ENCODE results near the gene KHDC4. TPM values are rescaled to one million over a fixed set of nuclear protein-coding genes. Genes with fewer than 3 reads are reported as not detected.

KHDC4 gene
- total and polyA plus RNA-seq, 9 of the 15 experiments (the other 6 are each of a cell fraction or from before 2014, with no cell fraction given), result 12.1 to 185 (median 65.6) TPM

- FAIRE-seq, result no peak
- TF ChIP-seq RFX7 (CRISPR knock-in tag; IDR thresholded peaks at IDR 0.05) (no peak), ZEB2 (IDR thresholded peaks at IDR 0.05) (0 out of 2 replicates have a peak, but pooled peaks have one; percentile 63), GTF2E2 (tag; IDR thresholded peaks at IDR 0.05) (peak; percentile 86; the same call in 1 of the 2 replicates), NCOA6 (IDR thresholded peaks at IDR 0.05) (no peak), CTBP1 (IDR thresholded peaks at IDR 0.05; ENCODE audit: borderline replicate concordance) (peak; percentile 14; the same call in 1 of the 2 replicates), SREBF1 (IDR thresholded peaks at IDR 0.05; ENCODE audit: borderline replicate concordance, low read depth, low read length) (no peak), E4F1 (CRISPR knock-in tag; IDR thresholded peaks at IDR 0.05; ENCODE audit: borderline replicate concordance) (no peak), TRIM28 (IDR thresholded peaks at IDR 0.05) (0 out of 2 replicates have a peak, but pooled peaks have one; percentile 13), HDGF (IDR thresholded peaks at IDR 0.05) (peak; percentile 62; the same call in 1 of the 2 replicates), EP300 (IDR thresholded peaks at IDR 0.05; ENCODE audit: low read length) (peak; percentile 2; the same call in 1 of the 2 replicates), BRD4 (IDR thresholded peaks at IDR 0.05) (peak; percentile 27; the same call in 1 of the 2 replicates), ZNF232 (CRISPR knock-in tag; IDR thresholded peaks at IDR 0.05) (0 out of 2 replicates have a peak, but pooled peaks have one; percentile 27), NKRF (IDR thresholded peaks at IDR 0.05; ENCODE audit: borderline replicate concordance) (peak; percentile 44; the same call in 1 of the 2 replicates), RHOXF2B (CRISPR knock-in tag; conservative IDR thresholded peaks at IDR 0.05) (no peak), HDAC1 (IDR thresholded peaks at IDR 0.05) (peak in 1 of 2 experiments; percentile 44; a peak in 2 of 4 replicates), HLTF (IDR thresholded peaks at IDR 0.05) (peak; percentile 54; the same call in 1 of the 2 replicates), ZNF644 (tag; IDR thresholded peaks at IDR 0.05; ENCODE audit: low read depth) (no peak), MLLT1 (IDR thresholded peaks at IDR 0.05) (0 out of 4 replicates have a peak, but pooled peaks of 1 of the 2 experiments have one; percentile 26)
These were observed 42.9 kb upstream of the KHDC4 start for GRCh38 chr1:155976913-155977689.

More at GRCh38 chr1:155976913-155977689, 42.9 kb upstream of the KHDC4 start:
- peaks cover 29% of the 10 kb centered on the region; the same call in 2 of the 3 replicates for H3K36me3 ChIP-seq (ENCODE audit: control insufficient read depth, insufficient read depth, low read length)
- WGBS (ENCODE audit: insufficient coverage, low coverage, missing lambda C conversion rate), result 0% methylated on average over 5 of the region's 5 CpGs
- H3K4me2 ChIP-seq (ENCODE audit: insufficient read depth, low read length), result peak overlapping the region; percentile 97
- peaks cover 8% of the 10 kb centered on the region; the same call in 1 of the 2 replicates for H4K20me1 ChIP-seq (replicated peaks; ENCODE audit: control insufficient read depth, insufficient read depth, low read length)
- POLR2A ChIA-PET, result interaction anchor here (0.6 to 8.5 kb wide), 12 partner anchors 10 to 234 kb away, joined by 3 to 50 read pairs (median 6); partner anchors contain the start of genes KHDC4 and SYT11
- no TSS peak for BruUV-seq (replicated peaks)
- H2AFZ ChIP-seq (ENCODE audit: low read depth, low read length), result no peak overlapping the region
- H3K9me3 ChIP-seq (replicated peaks; ENCODE audit: control insufficient read depth, insufficient read depth, low read depth, low read length), result no peaks in the 10 kb centered on the region
- peak overlapping the region; percentile 93 for H3K27ac ChIP-seq (ENCODE audit: extremely low read depth, low read depth, low read length)
- intact Hi-C loops (cut with micrococcal nuclease), result no loop called here
- peaks cover 99% of the 10 kb centered on the region for H3K79me2 ChIP-seq (ENCODE audit: control insufficient read depth, insufficient read depth, low read length)
- H3K27me3 ChIP-seq (ENCODE audit: control insufficient read depth in 2 of 2, insufficient read depth in 2 of 2, low read length in 2 of 2), result no peaks in the 10 kb centered on the region
- H3K9me1 ChIP-seq (ENCODE audit: control insufficient read depth, insufficient read depth, low read length), result no peaks in the 10 kb centered on the region
- CTCF ChIA-PET (ENCODE audit: low intra/inter-chr PET ratio), result no interaction called here
- in situ Hi-C loops (cut with MboI), result no loop called here
- peaks cover 54 to 72% of the 10 kb centered on the region in 2 experiments for H3K4me1 ChIP-seq (replicated peaks in 1 of 2; ENCODE audit: control insufficient read depth in 2 of 2, insufficient read depth in 2 of 2, low read length in 2 of 2)
- ATAC-seq (peak; percentile 0; the same call in 1 of the 3 replicates), DNase-seq (ENCODE audit: extremely low read depth in 1 of 4, low spot score in 3 of 4) (peak in 1 of 4 experiments; percentile 32)
- peak overlapping the region; percentile 82 for H3K4me3 ChIP-seq
- H3K9ac ChIP-seq (ENCODE audit: insufficient read depth in 1 of 2, low read depth in 2 of 2, low read length in 2 of 2), result peak overlapping the region; percentile 89 to 97

All from K562 (cell line).